HG02943 (cell line): ENCODE data around the gene FER.
"Not testable (repeated sequence)": the region's sequence is repeated elsewhere in the genome, so short reads cannot be mapped to it uniquely, and the experiment has no call there.

Experiments
- ATAC-seq: cut with Tn5 transposase; IDR thresholded peaks from one replicate; pipeline ENCODE4 v1.9.1; 2021; ENCODE audit warnings: mild to moderate bottlenecking, low read depth, moderate library complexity; ENCODE audit not compliant: unreplicated experiment

The FER gene

GRCh38 chr5:109163336-109163735, 415.6 kb downstream of the FER start:
- no peak for ATAC-seq

GRCh38 chr5:109164001-109164400, 416.3 kb downstream of the FER start:
- no peak for ATAC-seq

- no peak for ATAC-seq
Observed at GRCh38 chr5:109167586-109167985, 419.9 kb downstream of the FER start.

GRCh38 chr5:109168151-109168550, 420.5 kb downstream of the FER start:
- ATAC-seq: no peak

GRCh38 chr5:109170629-109171350, 423.1 kb downstream of the FER start:
- ATAC-seq: no peak

GRCh38 chr5:109171437-109172073, 423.9 kb downstream of the FER start:
- not testable (repeated sequence) for ATAC-seq

- no peak for ATAC-seq
Observed at GRCh38 chr5:109173036-109173794, 425.5 kb downstream of the FER start.

- ATAC-seq: no peak
Observed at GRCh38 chr5:109177227-109177626, 429.5 kb downstream of the FER start.

- ATAC-seq: no peak
Observed at GRCh38 chr5:109177782-109178181, 430.1 kb downstream of the FER start.

GRCh38 chr5:109180668-109181067, 433.0 kb downstream of the FER start:
- ATAC-seq: no peak

GRCh38 chr5:109186759-109187158, 439.1 kb downstream of the FER start:
- ATAC-seq: no peak

GRCh38 chr5:109191153-109191558, 443.5 kb downstream of the FER start:
- no peak for ATAC-seq

- ATAC-seq: no peak
Observed at GRCh38 chr5:109192027-109192426, 444.3 kb downstream of the FER start.

- ATAC-seq: no peak
Observed at GRCh38 chr5:109192555-109193281, 445.0 kb downstream of the FER start.

- ATAC-seq: no peak
Observed at GRCh38 chr5:109195667-109196066, 448.0 kb downstream of the FER start.

- ATAC-seq: no peak
Observed at GRCh38 chr5:109196087-109196822, 448.6 kb downstream of the FER start.

- no peak for ATAC-seq
Observed at GRCh38 chr5:109196823-109197160, 449.1 kb downstream of the FER start.

- ATAC-seq: no peak
Observed at GRCh38 chr5:109199289-109199688, 451.6 kb downstream of the FER start.

- ATAC-seq: no peak
Observed at GRCh38 chr5:109199799-109200620, 452.3 kb downstream of the FER start.
